Measurements from ENCODE around the gene TPK1.

Gene TPK1

GRCh38 chr7:144682581-144683280 lies 153.1 kb downstream of the TPK1 start:
- Histone ChIP-seq H3K9me2 (ENCODE audit: low read depth, low read length) (no peaks in the 10 kb centered on the region), H3K9me3 (ENCODE audit: low read length) (no peaks in the 10 kb centered on the region), H3K4me2 (ENCODE audit: low read length) (no peak overlapping the region), H3K4me1 (ENCODE audit: insufficient read depth, low read length, severe bottlenecking) (no peaks in the 10 kb centered on the region), H3K4me3 (ENCODE audit: low read depth, low read length, poor library complexity, severe bottlenecking) (no peak overlapping the region), H3F3A (ENCODE audit: insufficient read depth, low read length) (no peaks in the 10 kb centered on the region), H3K27ac (ENCODE audit: low read depth, low read length, poor library complexity, severe bottlenecking) (no peak overlapping the region), H4K20me1 (ENCODE audit: insufficient read depth, low read length) (no peaks in the 10 kb centered on the region), H3K79me2 (ENCODE audit: insufficient read depth, low read length) (no peaks in the 10 kb centered on the region), H3K27me3 (ENCODE audit: insufficient read depth, low read length) (no peaks in the 10 kb centered on the region), H2AFZ (ENCODE audit: low read length) (no peak overlapping the region), H3K9ac (ENCODE audit: low read length) (no peak overlapping the region), H3K36me3 (ENCODE audit: insufficient read depth, low read length) (no peaks in the 10 kb centered on the region)
- no peak for TF ChIP-seq EZH2 (IDR thresholded peaks at IDR 0.05; ENCODE audit: borderline replicate concordance, low read length)
- TF ChIP-seq, protein P1, sequence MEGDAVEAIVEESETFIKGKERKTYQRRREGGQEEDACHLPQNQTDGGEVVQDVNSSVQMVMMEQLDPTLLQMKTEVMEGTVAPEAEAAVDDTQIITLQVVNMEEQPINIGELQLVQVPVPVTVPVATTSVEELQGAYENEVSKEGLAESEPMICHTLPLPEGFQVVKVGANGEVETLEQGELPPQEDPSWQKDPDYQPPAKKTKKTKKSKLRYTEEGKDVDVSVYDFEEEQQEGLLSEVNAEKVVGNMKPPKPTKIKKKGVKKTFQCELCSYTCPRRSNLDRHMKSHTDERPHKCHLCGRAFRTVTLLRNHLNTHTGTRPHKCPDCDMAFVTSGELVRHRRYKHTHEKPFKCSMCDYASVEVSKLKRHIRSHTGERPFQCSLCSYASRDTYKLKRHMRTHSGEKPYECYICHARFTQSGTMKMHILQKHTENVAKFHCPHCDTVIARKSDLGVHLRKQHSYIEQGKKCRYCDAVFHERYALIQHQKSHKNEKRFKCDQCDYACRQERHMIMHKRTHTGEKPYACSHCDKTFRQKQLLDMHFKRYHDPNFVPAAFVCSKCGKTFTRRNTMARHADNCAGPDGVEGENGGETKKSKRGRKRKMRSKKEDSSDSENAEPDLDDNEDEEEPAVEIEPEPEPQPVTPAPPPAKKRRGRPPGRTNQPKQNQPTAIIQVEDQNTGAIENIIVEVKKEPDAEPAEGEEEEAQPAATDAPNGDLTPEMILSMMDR (IDR thresholded peaks at IDR 0.05; ENCODE audit: low read length), result no peak

DNA sequence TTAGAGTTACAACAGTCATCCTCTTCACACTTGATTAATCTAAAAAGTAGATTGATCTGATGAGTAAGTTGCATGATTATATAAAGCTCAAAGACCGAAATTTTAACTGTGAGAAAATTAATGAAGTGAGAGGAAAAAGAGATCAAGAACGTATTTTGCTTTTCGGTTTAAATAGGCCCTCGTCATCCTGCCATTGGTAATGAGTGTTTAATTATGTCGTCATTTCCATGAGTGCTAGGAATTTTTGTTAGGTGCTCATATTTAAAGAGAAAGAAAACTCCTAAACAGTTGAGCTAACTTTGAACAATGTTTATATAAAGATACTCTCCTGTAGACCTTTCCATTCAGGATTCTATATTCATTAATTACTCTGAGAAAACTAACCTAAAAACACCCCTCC lies 159.4 kb downstream of the TPK1 start:
- Histone ChIP-seq H3K9me2 (ENCODE audit: low read depth, low read length) (no peaks in the 10 kb centered on the region), H3K36me3 (ENCODE audit: insufficient read depth, low read length) (no peaks in the 10 kb centered on the region), H3K9ac (ENCODE audit: low read length) (no peak overlapping the region), H3K4me1 (ENCODE audit: insufficient read depth, low read length, severe bottlenecking) (no peaks in the 10 kb centered on the region), H4K20me1 (ENCODE audit: insufficient read depth, low read length) (no peaks in the 10 kb centered on the region), H3K4me3 (ENCODE audit: low read depth, low read length, poor library complexity, severe bottlenecking) (no peak overlapping the region), H3K27me3 (ENCODE audit: insufficient read depth, low read length) (no peaks in the 10 kb centered on the region), H2AFZ (ENCODE audit: low read length) (no peak overlapping the region), H3K27ac (ENCODE audit: low read depth, low read length, poor library complexity, severe bottlenecking) (no peak overlapping the region), H3K4me2 (ENCODE audit: low read length) (no peak overlapping the region), H3K9me3 (ENCODE audit: low read length) (no peaks in the 10 kb centered on the region), H3F3A (ENCODE audit: insufficient read depth, low read length) (no peaks in the 10 kb centered on the region), H3K79me2 (ENCODE audit: insufficient read depth, low read length) (no peaks in the 10 kb centered on the region)
- no peak for TF ChIP-seq EZH2 (IDR thresholded peaks at IDR 0.05; ENCODE audit: borderline replicate concordance, low read length)
- TF ChIP-seq, protein P1 (IDR thresholded peaks at IDR 0.05; ENCODE audit: low read length), result no peak

- no peak overlapping the region for H3K27ac ChIP-seq (ENCODE audit: low read depth, low read length, poor library complexity, severe bottlenecking)
- no peaks in the 10 kb centered on the region for H3K9me2 ChIP-seq (ENCODE audit: low read depth, low read length)
- no peaks in the 10 kb centered on the region for H3F3A ChIP-seq (ENCODE audit: insufficient read depth, low read length)
- H3K4me1 ChIP-seq (ENCODE audit: insufficient read depth, low read length, severe bottlenecking), result no peaks in the 10 kb centered on the region
- H2AFZ ChIP-seq (ENCODE audit: low read length), result no peak overlapping the region
- no peak overlapping the region for H3K9ac ChIP-seq (ENCODE audit: low read length)
- H3K27me3 ChIP-seq (ENCODE audit: insufficient read depth, low read length), result no peaks in the 10 kb centered on the region
- H3K79me2 ChIP-seq (ENCODE audit: insufficient read depth, low read length), result no peaks in the 10 kb centered on the region
- no peaks in the 10 kb centered on the region for H3K36me3 ChIP-seq (ENCODE audit: insufficient read depth, low read length)
- no peak overlapping the region for H3K4me3 ChIP-seq (ENCODE audit: low read depth, low read length, poor library complexity, severe bottlenecking)
- TF ChIP-seq EZH2 (IDR thresholded peaks at IDR 0.05; ENCODE audit: borderline replicate concordance, low read length), result no peak
- TF ChIP-seq, protein P1 (IDR thresholded peaks at IDR 0.05; ENCODE audit: low read length), result no peak
- no peak overlapping the region for H3K4me2 ChIP-seq (ENCODE audit: low read length)
- no peaks in the 10 kb centered on the region for H4K20me1 ChIP-seq (ENCODE audit: insufficient read depth, low read length)
- H3K9me3 ChIP-seq (ENCODE audit: low read length), result no peaks in the 10 kb centered on the region
Observed at GRCh38 chr7:144674550-144674949, 161.3 kb downstream of the TPK1 start.

All from OCI-LY1 (cell line).